OCI-LY7 (cell line): Measurements from ENCODE around the gene NID2.

Experiments used
- EZH2phosphoT487 ChIP-seq: fragments of 200-600 bp; sonication (generic); IDR thresholded peaks from 2 replicates; pipeline ENCODE4 v1.6.1; 2018; ENCODE audit warnings: low read depth, borderline replicate concordance, mild to moderate bottlenecking, mixed run types, antibody characterized with exemption, low read length, moderate library complexity, mixed read lengths
- TF ChIP-seq, protein P1 (sequence below): fragments of 200-600 bp; sonication (generic); conservative IDR thresholded peaks from 2 replicates; pipeline ENCODE4 v1.5.1; 2014; ENCODE audit warnings: mild to moderate bottlenecking, antibody characterized with exemption, low read length, moderate library complexity, mixed read lengths

DNA sequence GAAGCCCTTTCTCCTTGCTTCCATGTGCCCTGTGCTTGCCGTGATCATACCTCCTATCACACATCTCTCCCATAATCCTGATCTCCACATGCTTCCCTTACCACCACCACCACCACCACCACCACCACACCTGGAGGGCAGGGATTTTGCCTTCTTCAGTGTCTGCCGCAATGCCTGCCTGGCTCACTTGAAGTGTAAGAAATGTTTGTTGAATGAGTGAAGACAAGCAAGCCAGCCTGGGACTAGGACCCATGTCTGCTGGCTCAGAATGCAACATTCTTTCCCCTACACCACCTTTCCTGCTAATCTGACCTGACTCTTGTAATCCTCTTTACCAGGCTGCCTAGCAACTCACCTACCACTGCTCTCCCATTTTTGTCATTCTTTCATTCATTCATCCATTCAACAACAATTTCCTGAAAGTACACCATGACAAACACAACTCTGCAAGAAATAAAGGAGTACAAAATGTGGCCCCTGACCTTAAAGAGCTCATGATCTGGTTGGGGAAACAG, 3.5 kb upstream of the NID2 start:
- TF ChIP-seq, protein P1, sequence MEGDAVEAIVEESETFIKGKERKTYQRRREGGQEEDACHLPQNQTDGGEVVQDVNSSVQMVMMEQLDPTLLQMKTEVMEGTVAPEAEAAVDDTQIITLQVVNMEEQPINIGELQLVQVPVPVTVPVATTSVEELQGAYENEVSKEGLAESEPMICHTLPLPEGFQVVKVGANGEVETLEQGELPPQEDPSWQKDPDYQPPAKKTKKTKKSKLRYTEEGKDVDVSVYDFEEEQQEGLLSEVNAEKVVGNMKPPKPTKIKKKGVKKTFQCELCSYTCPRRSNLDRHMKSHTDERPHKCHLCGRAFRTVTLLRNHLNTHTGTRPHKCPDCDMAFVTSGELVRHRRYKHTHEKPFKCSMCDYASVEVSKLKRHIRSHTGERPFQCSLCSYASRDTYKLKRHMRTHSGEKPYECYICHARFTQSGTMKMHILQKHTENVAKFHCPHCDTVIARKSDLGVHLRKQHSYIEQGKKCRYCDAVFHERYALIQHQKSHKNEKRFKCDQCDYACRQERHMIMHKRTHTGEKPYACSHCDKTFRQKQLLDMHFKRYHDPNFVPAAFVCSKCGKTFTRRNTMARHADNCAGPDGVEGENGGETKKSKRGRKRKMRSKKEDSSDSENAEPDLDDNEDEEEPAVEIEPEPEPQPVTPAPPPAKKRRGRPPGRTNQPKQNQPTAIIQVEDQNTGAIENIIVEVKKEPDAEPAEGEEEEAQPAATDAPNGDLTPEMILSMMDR = no peak
- TF ChIP-seq EZH2phosphoT487 = no peak
